ENCODE results near the gene RAD18. TPM values are rescaled to one million over a fixed set of nuclear protein-coding genes. Genes with fewer than 3 reads are reported as not detected.
A peak's percentile ranks its signal among the peaks of the same experiment; 100 is the strongest.

The RAD18 gene
- total and polyA plus RNA-seq, 9 of the 15 experiments (the other 6 are each of a cell fraction or from before 2014, with no cell fraction given): 19.2 to 49.4 (median 34.4) TPM

GRCh38 chr3:8972639-8973038 lies 9.4 kb upstream of the RAD18 start (continued):
- no peak for TF ChIP-seq YY1 (IDR thresholded peaks at IDR 0.05; ENCODE audit: borderline replicate concordance in 1 of 3, control insufficient read depth in 1 of 3, extremely low read depth in 1 of 3, insufficient read depth in 3 of 3, insufficient read length in 1 of 3, insufficient replicate concordance in 2 of 3, low read depth in 1 of 3, low read length in 2 of 3)
- TF ChIP-seq MBD2 (IDR thresholded peaks at IDR 0.05; ENCODE audit: borderline replicate concordance, low read depth): no peak
- no peak for TF ChIP-seq MAFG (tag; conservative IDR thresholded peaks at IDR 0.05)
- no peak for TF ChIP-seq KLF16 (IDR thresholded peaks at IDR 0.05)
- no peak for TF ChIP-seq ARID3B (CRISPR knock-in tag; IDR thresholded peaks at IDR 0.05; ENCODE audit: borderline replicate concordance)
- TF ChIP-seq CHD2 (IDR thresholded peaks at IDR 0.05; ENCODE audit: low read depth, low read length): 0 out of 2 replicates have a peak, but pooled peaks have one; percentile 20
- no peak for TF ChIP-seq SAP30 (IDR thresholded peaks at IDR 0.05; ENCODE audit: borderline replicate concordance, insufficient read depth, low read depth, low read length, poor library complexity, severe bottlenecking)
- TF ChIP-seq CHD4 (IDR thresholded peaks at IDR 0.05; ENCODE audit: insufficient read depth, insufficient replicate concordance, low read depth, low read length, poor library complexity, severe bottlenecking): no peak
- TF ChIP-seq ZBTB43 (CRISPR knock-in tag; IDR thresholded peaks at IDR 0.05): no peak
- TF ChIP-seq KDM1A (IDR thresholded peaks at IDR 0.05): no peak
- TF ChIP-seq USF1 (CRISPR knock-in tag; IDR thresholded peaks at IDR 0.05): peak; percentile 90
- no peak for TF ChIP-seq ZNF77 (CRISPR knock-in tag; IDR thresholded peaks at IDR 0.05)
- TF ChIP-seq MAX (CRISPR knock-in tag; IDR thresholded peaks at IDR 0.05): no peak
- TF ChIP-seq MNT (conservative IDR thresholded peaks at IDR 0.05): peak in 1 of 2 experiments; percentile 33; a peak in 1 of 4 replicates
- TF ChIP-seq PHF20 (IDR thresholded peaks at IDR 0.05; ENCODE audit: partially characterized antibody): no peak
- TF ChIP-seq SNRNP70 (optimal IDR thresholded peaks at IDR 0.05; ENCODE audit: low read depth, low read length): no peak
- TF ChIP-seq CBFA2T3 (IDR thresholded peaks at IDR 0.05): peak; percentile 35
- no peak for TF ChIP-seq HDGF (IDR thresholded peaks at IDR 0.05)
- no peak for TF ChIP-seq ZNF324 (CRISPR knock-in tag; IDR thresholded peaks at IDR 0.05)
